ENCODE measurements around the gene BTG2.

BTG2 gene

DNA sequence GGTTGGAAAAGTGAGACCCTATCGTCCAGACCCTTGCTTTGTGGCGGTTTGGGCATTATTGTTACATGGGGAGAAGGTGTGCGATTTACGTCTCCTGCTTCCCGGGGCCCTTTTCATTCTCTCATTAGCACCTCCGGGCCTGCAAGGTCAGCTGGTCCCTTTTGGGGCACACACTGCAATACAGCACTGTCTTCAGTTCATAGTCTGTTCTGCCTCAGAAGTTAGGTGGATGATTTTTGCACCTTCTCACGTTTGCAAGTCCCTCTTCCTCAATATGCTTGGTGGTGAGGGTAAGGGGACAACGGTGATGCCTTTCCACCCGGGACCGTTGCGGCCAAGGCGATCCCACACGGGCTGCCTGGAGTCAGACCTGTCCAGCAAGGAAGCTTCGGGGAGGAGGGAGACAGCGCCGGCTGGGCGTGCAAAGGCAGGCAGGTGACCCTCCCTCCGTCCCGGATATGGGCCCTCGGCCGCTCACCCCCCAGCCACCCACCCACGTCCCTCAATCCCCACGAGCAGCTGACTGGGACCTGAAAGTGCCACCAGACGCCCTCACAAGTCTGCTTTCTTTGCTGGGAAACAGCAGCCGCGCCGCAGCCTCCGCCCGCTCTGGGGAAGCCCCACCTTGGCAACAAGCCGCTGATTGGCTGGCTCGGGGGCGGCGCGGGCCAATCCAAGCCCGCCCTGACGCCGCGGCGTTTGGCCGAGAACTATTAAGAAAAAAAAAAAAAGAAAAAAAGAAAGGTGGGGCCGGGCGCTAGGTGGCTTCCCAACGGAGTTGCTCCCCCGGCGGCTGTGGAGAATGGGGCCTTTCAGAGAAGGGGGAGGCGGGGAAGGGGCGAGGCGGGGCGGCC lies 21.7 kb downstream of the BTG2 start:
- DNase-seq: peak; percentile 73
- in situ Hi-C loops (cut with HindIII; ENCODE audit: low pct_ligation_motif_present, low sequenced_read_pairs): no loop called here
- H3K27ac ChIP-seq: no peak overlapping the region
- peak overlapping the region; percentile 53 for H3K4me3 ChIP-seq (ENCODE audit: low read depth, low read length)
- no peaks in the 10 kb centered on the region for H3K36me3 ChIP-seq (replicated peaks)
- TF ChIP-seq, protein P1, sequence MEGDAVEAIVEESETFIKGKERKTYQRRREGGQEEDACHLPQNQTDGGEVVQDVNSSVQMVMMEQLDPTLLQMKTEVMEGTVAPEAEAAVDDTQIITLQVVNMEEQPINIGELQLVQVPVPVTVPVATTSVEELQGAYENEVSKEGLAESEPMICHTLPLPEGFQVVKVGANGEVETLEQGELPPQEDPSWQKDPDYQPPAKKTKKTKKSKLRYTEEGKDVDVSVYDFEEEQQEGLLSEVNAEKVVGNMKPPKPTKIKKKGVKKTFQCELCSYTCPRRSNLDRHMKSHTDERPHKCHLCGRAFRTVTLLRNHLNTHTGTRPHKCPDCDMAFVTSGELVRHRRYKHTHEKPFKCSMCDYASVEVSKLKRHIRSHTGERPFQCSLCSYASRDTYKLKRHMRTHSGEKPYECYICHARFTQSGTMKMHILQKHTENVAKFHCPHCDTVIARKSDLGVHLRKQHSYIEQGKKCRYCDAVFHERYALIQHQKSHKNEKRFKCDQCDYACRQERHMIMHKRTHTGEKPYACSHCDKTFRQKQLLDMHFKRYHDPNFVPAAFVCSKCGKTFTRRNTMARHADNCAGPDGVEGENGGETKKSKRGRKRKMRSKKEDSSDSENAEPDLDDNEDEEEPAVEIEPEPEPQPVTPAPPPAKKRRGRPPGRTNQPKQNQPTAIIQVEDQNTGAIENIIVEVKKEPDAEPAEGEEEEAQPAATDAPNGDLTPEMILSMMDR (IDR thresholded peaks at IDR 0.05; ENCODE audit: low read depth, low read length, missing control alignments): no peak
- H3K27me3 ChIP-seq (replicated peaks): peaks cover 36% of the 10 kb centered on the region

DNA sequence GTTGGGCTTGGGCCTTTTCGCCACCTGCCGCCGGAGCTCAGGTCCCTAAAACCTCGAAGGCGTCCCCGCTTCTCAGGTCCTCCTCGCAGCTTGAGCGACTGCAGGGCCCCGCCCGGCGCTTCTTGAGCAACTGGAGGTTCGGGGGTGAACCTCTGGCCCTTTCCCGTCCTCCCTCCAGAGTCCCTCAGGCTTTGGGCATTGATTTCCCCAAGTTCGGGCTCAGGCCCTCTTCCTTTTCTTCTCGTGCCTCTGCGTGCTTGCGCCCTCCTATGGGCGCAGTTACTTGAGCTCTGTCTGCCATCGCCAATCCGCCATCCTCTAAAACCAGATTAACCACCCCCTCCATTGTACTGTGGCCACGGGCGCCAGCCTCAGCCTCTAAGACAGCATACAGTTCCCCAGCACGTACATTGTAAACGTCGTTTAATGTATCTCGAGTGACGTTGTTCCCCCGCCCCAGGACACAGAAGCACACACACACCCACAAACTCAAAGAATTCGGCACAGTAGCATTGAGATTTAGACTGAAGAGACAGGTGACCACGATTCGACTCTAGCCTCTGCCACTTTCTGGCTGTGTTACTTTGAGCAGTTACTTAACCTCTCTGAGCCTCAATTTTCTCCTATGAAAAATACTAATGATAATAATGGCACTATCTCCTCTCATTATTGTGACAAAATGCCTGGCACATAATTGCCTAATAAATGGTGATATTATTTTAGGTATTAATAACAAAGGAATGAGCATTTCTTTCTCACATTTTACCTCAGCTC lies 22.6 kb downstream of the BTG2 start:
- peak; percentile 27 for DNase-seq
- Histone ChIP-seq H3K4me3 (ENCODE audit: low read depth, low read length) (peak overlapping the region; percentile 49), H3K27ac (no peak overlapping the region), H3K36me3 (replicated peaks) (no peaks in the 10 kb centered on the region), H3K27me3 (replicated peaks) (peaks cover 27% of the 10 kb centered on the region)
- TF ChIP-seq, protein P1 (IDR thresholded peaks at IDR 0.05; ENCODE audit: low read depth, low read length, missing control alignments): peak; percentile 62
- in situ Hi-C loops (cut with HindIII; ENCODE audit: low pct_ligation_motif_present, low sequenced_read_pairs): no loop called here

DNA sequence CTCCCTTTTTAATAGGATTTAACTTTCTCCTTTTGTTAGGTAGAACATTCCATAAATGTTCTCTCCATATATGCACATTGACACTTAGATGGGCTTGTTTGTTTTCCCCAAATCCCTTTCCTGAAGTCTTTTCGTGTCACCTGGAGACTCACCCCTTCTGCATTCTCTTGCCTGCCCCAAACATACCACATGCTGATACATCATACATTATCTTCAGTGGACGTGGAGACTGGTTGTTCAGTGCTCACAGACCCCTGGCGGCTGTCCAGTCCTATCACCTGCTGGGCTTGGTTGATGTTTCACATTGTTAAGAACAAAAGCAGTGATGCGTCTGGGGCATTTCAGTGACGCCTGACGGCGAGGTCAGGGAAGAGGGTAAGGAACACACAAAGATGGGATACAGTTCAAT lies 23.4 kb downstream of the BTG2 start:
- Histone ChIP-seq H3K36me3 (replicated peaks) (no peaks in the 10 kb centered on the region), H3K27ac (no peak overlapping the region), H3K27me3 (replicated peaks) (peaks cover 24% of the 10 kb centered on the region), H3K4me3 (ENCODE audit: low read depth, low read length) (no peak overlapping the region)
- in situ Hi-C loops (cut with HindIII; ENCODE audit: low pct_ligation_motif_present, low sequenced_read_pairs): no loop called here
- TF ChIP-seq, protein P1 (IDR thresholded peaks at IDR 0.05; ENCODE audit: low read depth, low read length, missing control alignments): peak; percentile 18
- DNase-seq: peak; percentile 47

DNA sequence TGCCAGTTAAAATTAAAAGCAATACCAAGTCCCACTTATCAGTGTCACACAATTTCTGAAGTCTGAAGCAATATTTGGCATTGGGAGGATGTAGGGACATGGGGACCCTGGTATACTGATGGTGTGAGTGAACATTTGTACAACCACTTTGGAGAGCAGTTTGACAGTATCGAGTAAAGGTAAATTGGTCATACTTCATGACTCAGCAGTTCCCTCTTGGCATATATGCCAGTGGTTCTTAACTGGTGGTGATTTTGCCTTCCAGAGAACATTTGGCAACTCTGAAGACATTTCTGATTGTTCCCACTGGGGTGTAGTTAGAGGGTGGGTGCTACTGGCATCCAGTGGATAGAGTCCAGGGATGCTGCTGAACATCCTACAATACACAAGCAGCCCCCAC lies 25.9 kb downstream of the BTG2 start:
- Histone ChIP-seq H3K36me3 (replicated peaks) (no peaks in the 10 kb centered on the region), H3K27me3 (replicated peaks) (peaks cover 6% of the 10 kb centered on the region), H3K27ac (no peak overlapping the region), H3K4me3 (ENCODE audit: low read depth, low read length) (no peak overlapping the region)
- in situ Hi-C loops (cut with HindIII; ENCODE audit: low pct_ligation_motif_present, low sequenced_read_pairs): no loop called here
- no peak for DNase-seq
- TF ChIP-seq, protein P1 (IDR thresholded peaks at IDR 0.05; ENCODE audit: low read depth, low read length, missing control alignments): no peak

DNA sequence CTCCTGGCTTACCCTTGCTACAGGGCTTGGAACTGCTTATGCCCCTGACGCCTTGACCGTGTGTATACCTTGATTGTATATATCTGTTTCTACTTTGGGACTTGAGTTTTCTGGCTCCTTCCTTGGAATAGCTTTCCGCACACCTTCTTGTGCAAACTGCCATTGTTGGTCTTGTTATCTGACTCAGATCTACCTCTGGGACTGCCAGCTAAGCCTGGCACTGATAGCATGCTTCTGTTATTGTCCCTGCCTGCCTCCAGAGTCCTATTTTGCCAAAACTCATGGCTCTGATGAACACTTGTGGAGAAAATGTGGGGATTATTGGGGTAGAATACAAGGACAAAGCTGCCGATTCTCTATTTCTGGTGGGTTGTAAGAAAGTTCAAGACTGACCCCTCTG lies 30.2 kb downstream of the BTG2 start:
- DNase-seq: no peak
- Histone ChIP-seq H3K4me3 (ENCODE audit: low read depth, low read length) (no peak overlapping the region), H3K27me3 (replicated peaks) (peaks cover 6% of the 10 kb centered on the region), H3K27ac (no peak overlapping the region), H3K36me3 (replicated peaks) (no peaks in the 10 kb centered on the region)
- TF ChIP-seq, protein P1 (IDR thresholded peaks at IDR 0.05; ENCODE audit: low read depth, low read length, missing control alignments): no peak
- in situ Hi-C loops (cut with HindIII; ENCODE audit: low pct_ligation_motif_present, low sequenced_read_pairs): no loop called here
